ENCODE data around the gene NDUFA7.

DNA sequence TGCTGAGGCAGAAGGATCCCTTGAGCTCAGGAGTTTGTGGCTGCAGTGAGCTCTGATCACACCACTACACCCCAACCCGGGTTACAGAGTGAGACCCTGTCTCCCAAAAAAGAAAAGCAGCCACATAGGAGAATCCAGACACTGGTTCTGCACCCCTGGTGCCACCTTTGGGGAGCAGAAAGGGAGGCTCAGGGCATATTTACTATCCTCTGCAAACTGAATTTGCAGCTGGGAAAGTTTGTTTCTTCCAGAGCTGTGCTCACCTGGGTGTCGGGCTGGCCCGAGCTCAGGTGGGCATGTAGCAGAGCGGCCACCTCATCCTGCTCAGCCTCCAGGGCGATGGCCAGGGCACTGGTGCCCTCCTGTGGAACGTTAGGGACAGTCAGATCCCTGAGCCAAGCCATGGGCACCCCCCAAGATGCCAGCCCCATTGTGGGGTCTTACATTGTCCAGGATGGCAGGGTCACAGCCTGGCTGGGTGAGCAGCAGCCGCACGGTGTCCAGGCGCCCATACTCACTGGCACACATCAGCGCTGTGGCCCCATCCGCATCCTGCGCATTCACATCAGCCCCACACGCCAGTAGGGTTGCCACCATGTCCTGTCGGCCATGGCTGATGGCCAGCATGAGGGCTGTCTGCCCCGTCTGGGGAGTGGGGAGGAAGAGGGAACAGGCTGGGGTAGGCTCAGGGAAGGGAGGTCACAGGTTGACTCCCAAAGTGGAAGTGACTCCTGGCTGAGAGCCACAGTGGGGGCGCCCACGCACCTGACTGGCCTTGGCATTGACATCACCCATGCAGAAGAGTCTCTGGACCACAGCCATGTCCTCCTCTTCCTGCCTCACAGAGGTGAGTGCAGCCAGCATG lies 3.2 kb upstream of the NDUFA7 start:
- TF ChIP-seq, protein P1, sequence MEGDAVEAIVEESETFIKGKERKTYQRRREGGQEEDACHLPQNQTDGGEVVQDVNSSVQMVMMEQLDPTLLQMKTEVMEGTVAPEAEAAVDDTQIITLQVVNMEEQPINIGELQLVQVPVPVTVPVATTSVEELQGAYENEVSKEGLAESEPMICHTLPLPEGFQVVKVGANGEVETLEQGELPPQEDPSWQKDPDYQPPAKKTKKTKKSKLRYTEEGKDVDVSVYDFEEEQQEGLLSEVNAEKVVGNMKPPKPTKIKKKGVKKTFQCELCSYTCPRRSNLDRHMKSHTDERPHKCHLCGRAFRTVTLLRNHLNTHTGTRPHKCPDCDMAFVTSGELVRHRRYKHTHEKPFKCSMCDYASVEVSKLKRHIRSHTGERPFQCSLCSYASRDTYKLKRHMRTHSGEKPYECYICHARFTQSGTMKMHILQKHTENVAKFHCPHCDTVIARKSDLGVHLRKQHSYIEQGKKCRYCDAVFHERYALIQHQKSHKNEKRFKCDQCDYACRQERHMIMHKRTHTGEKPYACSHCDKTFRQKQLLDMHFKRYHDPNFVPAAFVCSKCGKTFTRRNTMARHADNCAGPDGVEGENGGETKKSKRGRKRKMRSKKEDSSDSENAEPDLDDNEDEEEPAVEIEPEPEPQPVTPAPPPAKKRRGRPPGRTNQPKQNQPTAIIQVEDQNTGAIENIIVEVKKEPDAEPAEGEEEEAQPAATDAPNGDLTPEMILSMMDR (IDR thresholded peaks at IDR 0.05; ENCODE audit: low read depth, low read length, poor library complexity, severe bottlenecking): peak; percentile 22
- no peak for TF ChIP-seq EZH2phosphoT487 (IDR thresholded peaks at IDR 0.05; ENCODE audit: borderline replicate concordance, low read length)

Data from DOHH2 (cell line).